NCI-H2227 treated with DMSO at 0.1 percent for 48 hours (cell line): ENCODE measurements around the gene OR51B4.
"Not testable (repeated sequence)": the region's sequence is repeated elsewhere in the genome, so short reads cannot be mapped to it uniquely, and the experiment has no call there.

Source experiments
- DNase-seq: peaks from one replicate; lab custom pipeline; 2025; lab: John Stamatoyannopoulos, UW

OR51B4 gene

DNA sequence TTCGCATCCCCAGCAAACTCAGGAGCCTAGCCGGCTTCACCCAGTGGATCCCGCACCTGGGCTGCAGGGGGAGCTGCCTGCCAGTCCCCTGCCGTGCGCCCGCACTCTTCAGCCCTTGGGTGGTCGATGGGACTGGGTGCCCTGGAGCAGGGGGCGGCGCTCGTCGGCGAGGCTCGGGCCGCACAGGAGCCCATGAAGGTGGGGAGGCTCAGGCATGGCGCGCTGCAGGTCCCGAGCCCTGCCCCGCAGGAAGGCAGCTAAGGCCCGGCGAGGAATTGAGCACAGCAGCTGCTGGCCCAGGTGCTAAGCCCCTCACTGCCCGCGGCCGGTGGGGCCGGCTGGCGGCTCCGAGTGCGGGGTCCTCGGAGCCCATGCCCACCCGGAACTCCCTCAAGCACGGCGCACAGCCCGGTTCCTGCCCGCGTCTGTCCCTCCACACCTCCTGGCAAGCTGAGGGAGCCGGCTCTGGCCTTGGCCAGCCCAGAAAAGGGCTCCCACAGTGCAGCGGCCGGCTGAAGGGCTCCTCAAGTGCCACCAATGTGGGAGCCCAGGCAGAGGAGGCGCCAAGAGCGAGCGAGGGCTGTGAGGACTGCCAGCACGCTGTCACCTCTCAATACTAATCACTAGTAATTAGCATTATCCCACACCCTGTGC lies 7.3 kb downstream of the OR51B4 start:
- DNase-seq, result not testable (repeated sequence)

DNA sequence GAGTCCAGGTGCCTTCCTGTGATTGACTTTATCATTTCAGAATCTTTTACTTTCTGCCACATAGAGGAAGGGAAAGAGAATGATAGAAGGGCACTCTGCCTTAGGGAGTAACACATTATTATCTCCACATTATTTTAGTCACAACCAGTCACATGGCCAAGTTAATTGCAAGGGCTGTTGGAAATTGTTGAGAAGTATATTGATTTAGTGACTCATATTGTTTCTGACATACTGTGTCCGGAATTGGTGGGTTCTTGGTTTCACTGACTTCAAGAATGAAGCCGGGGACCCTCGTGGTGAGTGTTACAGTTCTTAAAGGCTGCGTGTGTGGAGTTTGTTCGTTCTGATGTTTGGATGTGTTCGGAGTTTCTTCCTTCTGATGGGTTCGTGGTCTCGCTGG lies 8.7 kb downstream of the OR51B4 start:
- no peak for DNase-seq

DNA sequence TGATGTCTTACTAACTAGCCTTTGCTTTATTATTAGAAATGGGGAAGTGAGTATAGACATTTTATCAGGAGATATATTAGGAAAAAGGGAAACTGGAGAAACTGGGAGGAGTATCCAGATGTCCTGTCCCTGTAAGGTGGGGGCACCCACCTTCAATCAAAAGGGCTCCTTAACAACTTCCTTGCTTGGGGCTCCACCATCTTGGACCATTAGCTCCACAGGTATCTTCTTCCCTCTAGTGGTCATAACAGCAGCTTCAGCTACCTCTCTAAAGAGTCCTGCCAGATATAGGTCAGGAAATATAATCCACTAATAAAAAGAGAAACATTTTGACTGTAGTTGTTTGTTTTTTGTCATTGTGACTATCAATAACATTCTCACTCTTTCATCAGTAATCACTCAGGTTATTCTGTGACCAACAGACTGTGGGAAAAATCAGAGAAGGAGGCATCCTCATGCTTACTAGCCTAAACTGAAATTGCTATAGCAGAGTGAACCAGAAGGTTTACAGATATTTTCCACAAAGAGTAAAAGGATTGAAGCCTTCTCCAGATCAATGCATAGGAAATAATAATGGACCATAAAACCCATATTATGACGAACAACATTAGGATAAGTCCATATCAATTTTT lies 10.4 kb downstream of the OR51B4 start:
- DNase-seq, result no peak

GRCh38 chr11:5290106-5290505 lies 11.6 kb downstream of the OR51B4 start:
- DNase-seq, result no peak

DNA sequence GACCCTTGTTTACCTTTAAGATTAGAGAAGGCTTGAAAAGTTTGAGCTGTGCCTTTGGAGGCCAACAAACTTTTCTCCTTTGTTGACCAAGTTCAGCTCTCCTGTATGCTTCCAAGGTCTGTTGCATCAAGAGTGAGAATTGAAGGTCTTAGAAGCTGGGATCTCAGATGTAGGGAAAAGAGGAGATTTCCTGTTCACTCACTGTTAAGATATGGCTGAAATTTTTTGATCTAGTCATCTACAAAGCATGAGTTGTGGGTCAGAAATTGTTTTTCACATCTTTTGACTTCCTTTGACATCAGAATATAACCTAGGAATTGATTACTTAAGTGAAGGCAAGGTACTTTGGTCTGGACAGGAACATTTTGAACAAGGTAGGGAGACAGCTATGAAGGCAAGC lies 12.1 kb downstream of the OR51B4 start:
- no peak for DNase-seq

- DNase-seq, result no peak
These were observed 12.7 kb downstream of the OR51B4 start for GRCh38 chr11:5288906-5289550.

DNA sequence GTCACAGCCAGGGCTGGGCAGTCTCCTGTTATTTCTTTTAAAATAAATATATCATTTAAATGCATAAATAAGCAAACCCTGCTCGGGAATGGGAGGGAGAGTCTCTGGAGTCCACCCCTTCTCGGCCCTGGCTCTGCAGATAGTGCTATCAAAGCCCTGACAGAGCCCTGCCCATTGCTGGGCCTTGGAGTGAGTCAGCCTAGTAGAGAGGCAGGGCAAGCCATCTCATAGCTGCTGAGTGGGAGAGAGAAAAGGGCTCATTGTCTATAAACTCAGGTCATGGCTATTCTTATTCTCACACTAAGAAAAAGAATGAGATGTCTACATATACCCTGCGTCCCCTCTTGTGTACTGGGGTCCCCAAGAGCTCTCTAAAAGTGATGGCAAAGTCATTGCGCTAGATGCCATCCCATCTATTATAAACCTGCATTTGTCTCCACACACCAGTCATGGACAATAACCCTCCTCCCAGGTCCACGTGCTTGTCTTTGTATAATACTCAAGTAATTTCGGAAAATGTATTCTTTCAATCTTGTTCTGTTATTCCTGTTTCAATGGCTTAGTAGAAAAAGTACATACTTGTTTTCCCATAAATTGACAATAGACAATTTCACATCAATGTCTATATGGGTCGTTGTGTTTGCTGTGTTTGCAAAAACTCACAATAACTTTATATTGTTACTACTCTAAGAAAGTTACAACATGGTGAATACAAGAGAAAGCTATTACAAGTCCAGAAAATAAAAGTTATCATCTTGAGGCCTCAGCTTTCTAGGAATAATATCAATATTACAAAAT lies 13.4 kb downstream of the OR51B4 start:
- no peak for DNase-seq

DNA sequence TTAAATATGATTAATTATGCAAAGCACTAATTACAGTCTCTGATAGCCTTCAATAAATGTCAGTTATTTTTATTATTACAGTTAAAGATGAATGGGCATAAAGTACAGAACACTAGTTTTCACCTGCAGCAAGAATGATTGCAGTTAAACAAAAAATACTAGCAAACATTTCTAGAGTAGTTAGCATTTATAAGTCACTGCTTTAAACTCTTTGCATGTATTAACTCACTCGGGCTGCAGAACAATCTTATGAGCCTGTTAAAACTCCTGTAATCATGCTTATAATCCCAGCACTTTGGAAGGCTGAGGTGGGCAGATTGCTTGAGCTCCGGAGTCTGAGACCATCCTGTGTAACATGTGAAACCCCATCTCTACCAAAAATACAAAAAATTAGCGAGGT lies 14.8 kb downstream of the OR51B4 start:
- no peak for DNase-seq

- no peak for DNase-seq
These were observed 15.4 kb downstream of the OR51B4 start for GRCh38 chr11:5286351-5286750.

- DNase-seq, result no peak
These were observed 15.9 kb downstream of the OR51B4 start for GRCh38 chr11:5285703-5286340.

DNA sequence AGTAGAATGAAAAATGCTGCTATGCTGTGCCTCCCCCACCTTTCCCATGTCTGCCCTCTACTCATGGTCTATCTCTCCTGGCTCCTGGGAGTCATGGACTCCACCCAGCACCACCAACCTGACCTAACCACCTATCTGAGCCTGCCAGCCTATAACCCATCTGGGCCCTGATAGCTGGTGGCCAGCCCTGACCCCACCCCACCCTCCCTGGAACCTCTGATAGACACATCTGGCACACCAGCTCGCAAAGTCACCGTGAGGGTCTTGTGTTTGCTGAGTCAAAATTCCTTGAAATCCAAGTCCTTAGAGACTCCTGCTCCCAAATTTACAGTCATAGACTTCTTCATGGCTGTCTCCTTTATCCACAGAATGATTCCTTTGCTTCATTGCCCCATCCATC lies 17.1 kb downstream of the OR51B4 start:
- no peak for DNase-seq

- DNase-seq, result no peak
These were observed 17.9 kb downstream of the OR51B4 start for GRCh38 chr11:5283882-5284281.

DNA sequence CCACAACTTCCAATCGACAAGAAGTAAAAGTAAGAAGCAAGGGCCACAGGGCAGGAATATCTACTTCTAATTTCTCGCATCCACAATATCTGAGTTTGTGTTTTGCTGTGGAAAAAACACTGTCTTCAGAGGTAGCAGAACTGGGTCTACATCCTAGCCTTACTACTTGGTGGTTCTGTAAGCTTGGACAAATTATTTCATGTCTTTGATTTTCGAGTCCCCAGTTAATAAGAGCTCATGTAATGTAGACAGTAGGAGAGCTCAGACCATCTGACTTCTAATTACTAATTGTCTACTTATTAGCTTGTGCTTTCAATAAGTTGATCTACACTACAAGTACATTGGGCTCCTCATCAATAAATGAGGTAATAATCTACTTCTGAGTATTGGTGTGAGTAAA lies 18.7 kb downstream of the OR51B4 start:
- DNase-seq, result no peak

- no peak for DNase-seq
These were observed 19.1 kb downstream of the OR51B4 start for GRCh38 chr11:5282628-5283027.

DNA sequence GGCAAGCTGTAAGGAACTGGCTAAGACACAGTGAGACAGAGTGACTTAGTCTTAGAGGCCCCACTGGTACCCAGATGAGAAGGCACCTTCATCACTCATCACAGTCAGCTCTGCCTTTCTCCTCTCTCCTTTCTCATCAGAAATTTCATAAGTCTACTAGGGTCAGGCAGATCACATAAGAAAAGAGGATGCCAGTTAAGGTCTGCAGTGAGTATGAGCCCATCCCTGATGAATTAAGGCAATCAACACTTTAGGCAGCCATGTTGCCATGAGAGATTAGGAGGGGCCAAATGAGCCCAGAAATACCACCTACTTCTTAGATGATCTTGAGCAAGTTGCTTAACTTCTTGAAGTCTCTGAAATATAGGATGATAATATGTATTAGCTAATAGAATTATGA lies 20.1 kb downstream of the OR51B4 start:
- DNase-seq, result no peak

GRCh38 chr11:5280582-5281102 lies 21.1 kb downstream of the OR51B4 start:
- no peak for DNase-seq

DNA sequence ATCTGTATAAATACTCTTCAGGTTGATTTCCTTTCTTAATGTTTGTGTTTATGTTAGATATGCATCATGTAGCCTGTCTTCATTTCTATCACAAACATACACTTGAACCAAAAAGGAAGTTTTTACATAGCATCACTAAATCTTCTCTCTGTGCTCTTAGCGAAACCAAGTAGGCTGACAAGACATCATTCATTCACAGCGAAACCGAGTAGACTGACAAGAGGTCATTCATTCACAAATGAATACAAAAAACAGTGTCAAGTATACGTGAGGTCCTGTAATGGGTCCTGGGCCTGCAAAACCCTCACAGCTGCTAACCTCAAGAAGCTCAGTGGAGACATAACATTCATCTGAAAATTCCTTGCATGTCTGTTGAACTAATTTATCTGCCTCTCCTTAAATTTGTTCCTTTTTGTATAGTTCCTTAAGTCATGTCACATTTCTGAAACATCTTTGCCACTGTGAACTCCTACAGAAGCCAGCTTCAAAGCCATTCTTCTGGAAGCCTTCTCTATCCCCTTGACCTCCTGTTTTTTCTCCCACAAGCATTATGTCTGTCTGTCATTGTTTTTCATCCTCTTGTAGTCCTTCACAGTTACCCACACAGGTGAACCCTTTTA lies 22.2 kb downstream of the OR51B4 start:
- no peak for DNase-seq

GRCh38 chr11:5277807-5278382 lies 23.9 kb downstream of the OR51B4 start:
- no peak for DNase-seq

- DNase-seq, result no peak
These were observed 25.0 kb downstream of the OR51B4 start for GRCh38 chr11:5276697-5277096.

- no peak for DNase-seq
These were observed 26.2 kb downstream of the OR51B4 start for GRCh38 chr11:5275369-5276110.
